Central memory CD8-positive, alpha-beta T cell (primary cell): Measurements from ENCODE around the gene USP22.
"Not testable (repeated sequence)": the region's sequence is repeated elsewhere in the genome, so short reads cannot be mapped to it uniquely, and the experiment has no call there.

ENCODE experiments used
- ATAC-seq: fragments of 150-1000 bp; cut with Tn5 transposase; replicated peaks from 2 replicates; pipeline ENCODE4 v1.10.0; 2022; ENCODE audit warnings: mild to moderate bottlenecking, moderate FRiP score, moderate number of reproducible peaks; ENCODE audit not compliant: poor library complexity, severe bottlenecking; ENCODE audit errors: extremely low read depth
- DNase-seq, 2 donors: peaks; one replicate each; pipeline ENCODE4 v3.0.0; 2021; ENCODE audit warnings: low spot score in 2 of 2
- H3K27ac Mint-ChIP-seq: one replicate; pipeline ENCODE4 v1.8.0; 2022; ENCODE audit warnings: low read depth, mild to moderate bottlenecking, moderate library complexity, mixed read lengths
- H3K27me3 Mint-ChIP-seq: one replicate; pipeline ENCODE4 v1.8.0; 2022; ENCODE audit warnings: mixed read lengths
- H3K36me3 Mint-ChIP-seq: one replicate; pipeline ENCODE4 v1.8.0; 2022; ENCODE audit warnings: mild to moderate bottlenecking, moderate library complexity, mixed read lengths; ENCODE audit not compliant: insufficient read depth
- H3K4me1 Mint-ChIP-seq: one replicate; pipeline ENCODE4 v1.8.0; 2022; ENCODE audit warnings: mixed read lengths
- H3K4me3 Mint-ChIP-seq: one replicate; pipeline ENCODE4 v1.8.0; 2022; ENCODE audit warnings: mild to moderate bottlenecking, moderate library complexity, mixed read lengths
- H3K9me3 Mint-ChIP-seq: one replicate; pipeline ENCODE4 v1.8.0; 2022; ENCODE audit warnings: mixed read lengths

The USP22 gene

DNA sequence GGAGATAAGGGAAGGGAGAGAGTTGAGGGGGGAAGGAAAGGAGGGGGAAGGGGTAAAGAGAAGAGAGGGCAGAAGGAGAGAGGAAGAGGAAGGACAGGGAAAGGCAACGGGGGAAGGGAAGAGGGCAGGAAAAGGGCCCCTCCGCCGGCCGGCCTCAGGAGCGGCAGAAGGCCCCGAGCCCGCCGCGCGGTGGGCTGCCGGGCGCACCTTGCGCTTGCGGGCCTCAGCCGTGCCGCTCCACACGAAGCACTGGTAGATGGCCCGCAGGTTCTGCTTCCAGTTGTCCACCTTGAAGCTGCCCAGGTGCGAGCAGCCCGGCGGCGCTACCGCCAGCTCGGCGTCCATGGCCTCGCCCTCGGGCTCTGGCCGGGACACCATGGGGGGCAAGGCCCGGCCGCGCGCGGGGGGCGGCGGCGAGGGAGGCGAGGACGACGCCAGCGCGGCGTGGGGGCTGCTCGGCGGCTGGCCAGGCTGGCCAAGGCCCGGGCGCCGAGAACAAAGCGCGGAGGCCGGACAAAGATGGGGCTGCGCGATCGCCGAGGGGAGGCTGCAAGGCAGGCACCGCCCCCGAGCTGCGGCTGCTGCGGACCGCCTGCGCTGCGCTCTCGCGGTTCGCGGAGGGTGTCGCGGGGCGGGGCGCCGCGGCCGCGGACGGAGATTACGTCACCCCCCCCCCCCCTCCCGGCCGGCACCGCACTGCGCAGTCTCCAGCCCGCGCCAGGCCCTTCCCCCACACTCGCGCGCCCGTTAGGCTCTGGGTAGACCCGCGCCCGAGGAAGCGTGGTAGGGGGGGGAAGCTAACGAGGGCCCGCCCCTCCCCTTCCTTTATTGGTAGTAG, at the start of gene USP22:
TSS of gene USP22 (minus strand) at position 554 of the 838 bp plus-strand sequence. CDS start at position 378, 176 bp downstream.
- peak within 1 kb of the TSS; percentile 94 for H3K4me3 Mint-ChIP-seq
- peaks cover 23% of the 10 kb centered on the region for H3K36me3 Mint-ChIP-seq
- DNase-seq: peak in 1 of 2 donors; percentile 76
- no peaks in the 10 kb centered on the region for H3K27me3 Mint-ChIP-seq
- peaks cover 32% of the 10 kb centered on the region for H3K4me1 Mint-ChIP-seq
- peak; percentile 52 for ATAC-seq
- H3K9me3 Mint-ChIP-seq: no peaks in the 10 kb centered on the region
- H3K27ac Mint-ChIP-seq: peak within 1 kb of the TSS; percentile 94

DNA sequence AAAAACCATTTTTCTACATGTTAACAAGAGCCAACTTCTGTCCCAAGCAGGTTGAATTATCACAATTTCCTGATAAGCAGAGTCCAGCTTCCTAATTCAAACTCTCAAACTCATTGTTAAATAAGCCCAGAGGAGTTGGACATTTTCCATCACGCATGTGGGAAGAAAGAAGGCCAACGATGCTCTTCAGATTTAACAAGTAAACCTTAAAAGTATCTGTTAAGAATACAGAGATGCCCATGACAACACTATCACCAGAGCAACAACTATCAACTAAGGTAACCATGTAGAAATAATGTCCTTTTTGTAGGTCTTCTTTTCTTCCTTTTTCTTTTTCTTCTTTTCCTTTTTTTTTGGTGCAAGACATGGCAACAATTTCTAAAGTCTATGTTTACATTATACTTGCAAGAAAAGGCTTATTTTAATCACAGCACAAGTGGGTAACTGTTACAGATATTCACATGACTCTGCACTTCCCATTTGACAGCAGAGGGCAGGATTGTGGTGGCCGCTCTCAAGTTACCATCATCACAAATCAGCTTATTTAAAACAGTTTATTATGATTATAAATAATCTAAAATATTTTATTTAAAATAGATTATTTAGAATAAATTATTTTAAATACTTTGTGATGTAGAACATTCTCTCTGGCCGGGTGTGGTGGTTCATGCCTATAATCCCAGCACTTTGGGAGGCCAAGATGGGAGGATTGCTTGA, 48.2 kb upstream of the USP22 start:
- Mint-ChIP-seq H3K27ac (no peak overlapping the region), H3K4me1 (no peaks in the 10 kb centered on the region), H3K36me3 (no peaks in the 10 kb centered on the region), H3K27me3 (peaks cover 2% of the 10 kb centered on the region), H3K9me3 (no peaks in the 10 kb centered on the region), H3K4me3 (no peak overlapping the region)
- DNase-seq (no peak), ATAC-seq (no peak)

DNA sequence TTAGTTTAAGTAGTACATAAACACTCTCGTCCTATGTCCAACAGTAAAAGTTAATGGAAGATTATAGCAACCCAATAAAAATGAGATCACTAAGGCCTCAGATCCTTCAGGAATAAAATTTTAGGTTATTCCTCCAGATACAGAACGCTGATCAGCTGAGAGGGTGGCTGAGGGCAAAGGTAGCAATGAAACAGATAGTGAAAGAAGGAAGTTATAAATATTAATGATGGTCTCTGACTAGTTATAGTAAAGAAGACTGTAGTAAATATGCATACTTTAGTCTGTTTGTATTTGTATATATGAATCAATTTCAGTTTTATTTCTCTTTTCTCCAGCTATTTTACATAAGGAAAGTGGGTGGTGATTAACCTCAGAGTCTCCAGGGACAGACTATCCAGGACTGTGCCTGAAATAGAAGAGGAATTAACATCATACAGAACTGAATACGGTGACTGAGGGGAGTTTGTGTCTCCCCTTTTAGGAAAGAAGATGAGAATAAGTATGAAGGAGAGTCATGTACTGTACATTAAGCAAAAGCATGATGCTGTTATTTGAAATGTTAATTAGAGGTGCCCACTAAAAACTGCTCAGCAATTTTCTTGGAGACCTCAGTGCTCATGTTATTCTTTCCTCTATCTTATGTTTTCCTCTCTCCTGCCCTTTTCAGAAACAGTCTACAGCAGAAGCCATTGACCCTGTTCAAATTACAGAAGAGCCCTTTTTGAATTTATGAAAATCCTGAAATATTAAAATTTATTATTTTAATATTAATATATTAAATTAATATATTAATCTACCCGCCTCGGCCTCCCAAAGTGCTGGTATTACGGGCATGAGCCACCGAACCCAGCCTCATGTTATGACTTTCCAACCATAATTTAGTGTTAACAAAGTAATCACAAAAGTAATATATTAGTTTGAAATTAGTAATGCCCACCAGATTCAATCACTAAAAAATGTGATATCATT, 47.4 kb upstream of the USP22 start:
- no peaks in the 10 kb centered on the region for H3K9me3 Mint-ChIP-seq
- H3K4me3 Mint-ChIP-seq: no peak overlapping the region
- no peak for DNase-seq
- no peak overlapping the region for H3K27ac Mint-ChIP-seq
- ATAC-seq: no peak
- H3K27me3 Mint-ChIP-seq: peaks cover 10% of the 10 kb centered on the region
- no peaks in the 10 kb centered on the region for H3K4me1 Mint-ChIP-seq
- H3K36me3 Mint-ChIP-seq: no peaks in the 10 kb centered on the region

DNA sequence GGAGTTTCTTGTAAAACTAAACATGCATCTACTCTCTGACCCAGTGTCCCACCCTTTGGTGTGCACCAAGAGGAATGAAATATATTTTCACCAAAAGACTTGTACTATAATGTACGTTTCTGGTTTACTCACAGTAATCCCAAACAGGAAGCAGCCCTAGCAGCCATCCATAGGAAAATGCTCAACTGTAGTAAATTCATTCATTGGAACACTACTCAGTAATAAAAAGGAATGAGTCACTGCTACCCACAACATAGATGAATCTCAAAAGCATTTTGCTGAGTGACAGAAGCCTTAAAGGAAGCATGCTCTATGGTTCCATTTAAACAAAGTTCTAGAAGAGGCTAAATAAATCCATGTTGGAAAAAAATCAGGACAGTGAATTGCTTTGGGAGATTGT, 46.3 kb upstream of the USP22 start:
- Mint-ChIP-seq H3K27ac (no peak overlapping the region), H3K4me3 (no peak overlapping the region), H3K36me3 (no peaks in the 10 kb centered on the region), H3K27me3 (peaks cover 16% of the 10 kb centered on the region), H3K9me3 (no peaks in the 10 kb centered on the region), H3K4me1 (no peaks in the 10 kb centered on the region)
- ATAC-seq (no peak), DNase-seq (no peak)

DNA sequence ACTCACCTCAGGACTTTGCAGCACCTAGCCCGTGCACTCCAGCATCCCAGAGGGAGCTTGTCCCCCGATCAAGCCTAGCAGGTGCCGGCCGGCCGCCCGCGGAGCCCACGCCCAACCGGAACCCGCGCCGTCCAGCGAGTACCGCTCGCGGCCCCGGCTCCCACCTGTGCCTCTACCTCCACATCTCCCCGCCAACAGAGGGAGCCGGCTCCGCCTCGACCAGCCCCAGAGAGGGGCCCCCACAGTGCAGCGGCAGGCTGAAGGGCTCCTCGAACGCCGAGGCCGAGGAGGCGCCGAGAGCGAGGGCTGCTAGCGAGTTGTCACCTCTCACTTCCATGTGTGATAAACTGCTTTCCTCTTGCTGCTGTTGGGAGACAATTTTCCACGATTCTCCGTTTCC, 42.9 kb upstream of the USP22 start:
- Mint-ChIP-seq H3K27me3 (peaks cover 16% of the 10 kb centered on the region), H3K4me1 (no peaks in the 10 kb centered on the region), H3K9me3 (no peaks in the 10 kb centered on the region), H3K36me3 (no peaks in the 10 kb centered on the region), H3K27ac (no peak overlapping the region), H3K4me3 (peak overlapping the region; percentile 54)
- ATAC-seq (no peak), DNase-seq (no peak)

DNA sequence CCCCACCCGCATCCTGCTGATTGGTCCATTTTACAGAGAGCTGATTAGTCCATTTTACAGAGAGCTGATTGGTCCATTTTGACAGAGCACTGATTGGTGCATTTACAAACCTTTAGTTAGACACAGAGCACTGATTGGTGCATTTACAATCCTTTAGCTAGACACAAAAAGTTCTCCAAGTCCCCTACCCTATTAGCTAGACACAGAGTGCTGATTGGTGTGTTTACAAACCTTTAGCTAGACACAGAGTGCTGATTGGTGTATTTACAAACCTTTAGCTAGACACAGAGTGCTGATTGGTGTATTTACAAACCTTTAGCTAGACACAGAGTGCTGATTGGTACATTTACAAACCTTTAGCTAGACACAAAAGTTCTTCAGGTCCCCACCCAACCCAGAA, 42.5 kb upstream of the USP22 start:
- not testable (repeated sequence) for H3K4me1 Mint-ChIP-seq, DNase-seq, H3K4me3 Mint-ChIP-seq, H3K9me3 Mint-ChIP-seq, H3K36me3 Mint-ChIP-seq, ATAC-seq, H3K27ac Mint-ChIP-seq
- peaks cover 16% of the 10 kb centered on the region for H3K27me3 Mint-ChIP-seq

DNA sequence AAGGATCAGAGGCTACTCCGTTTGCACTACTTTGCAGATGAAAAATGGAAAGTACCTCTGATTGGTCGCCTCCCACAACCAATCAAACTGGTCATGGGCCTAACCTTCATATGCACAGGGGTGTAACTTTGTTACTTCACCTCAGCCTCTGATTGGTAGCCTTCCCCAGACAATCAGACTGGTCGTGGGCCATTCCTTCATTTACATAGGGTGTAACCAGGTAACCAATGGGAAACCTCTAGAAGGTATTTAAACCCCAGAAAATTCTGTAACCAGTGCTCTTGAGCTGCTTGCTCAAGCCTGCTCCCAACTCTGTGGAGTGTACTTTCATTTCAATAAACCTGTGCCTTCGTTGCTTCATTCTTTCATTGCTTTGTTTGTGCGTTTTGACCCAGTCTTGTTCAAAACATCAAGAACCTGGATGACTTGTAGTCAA, 39.2 kb upstream of the USP22 start:
- Mint-ChIP-seq H3K4me3 (no peak overlapping the region), H3K27me3 (peaks cover 47% of the 10 kb centered on the region), H3K27ac (no peak overlapping the region), H3K4me1 (no peaks in the 10 kb centered on the region), H3K9me3 (no peaks in the 10 kb centered on the region), H3K36me3 (no peaks in the 10 kb centered on the region)
- ATAC-seq: no peak
- no peak for DNase-seq

DNA sequence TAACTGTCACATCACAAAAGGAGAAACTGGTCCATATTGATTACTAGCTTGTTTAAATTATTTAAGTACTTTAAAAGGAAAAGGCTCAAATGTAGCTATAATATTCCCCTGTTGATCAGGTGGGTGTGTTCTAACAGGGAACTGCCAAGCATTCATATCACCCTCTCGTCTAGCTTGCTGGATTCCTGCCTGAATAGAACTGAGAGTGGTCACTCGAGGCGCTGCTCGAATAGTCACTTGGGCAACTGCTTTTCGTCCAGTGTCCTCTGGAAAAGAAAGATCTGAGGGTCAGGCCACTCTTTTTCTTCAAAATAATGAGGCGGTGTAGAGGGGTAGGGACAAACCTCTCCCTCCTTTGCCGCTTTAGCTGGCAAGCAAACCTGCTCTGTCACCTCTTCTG, 36.4 kb upstream of the USP22 start:
- DNase-seq: no peak
- Mint-ChIP-seq H3K27me3 (peaks cover 45% of the 10 kb centered on the region), H3K36me3 (no peaks in the 10 kb centered on the region), H3K27ac (no peak overlapping the region), H3K4me1 (no peaks in the 10 kb centered on the region), H3K9me3 (no peaks in the 10 kb centered on the region), H3K4me3 (no peak overlapping the region)
- ATAC-seq: no peak

DNA sequence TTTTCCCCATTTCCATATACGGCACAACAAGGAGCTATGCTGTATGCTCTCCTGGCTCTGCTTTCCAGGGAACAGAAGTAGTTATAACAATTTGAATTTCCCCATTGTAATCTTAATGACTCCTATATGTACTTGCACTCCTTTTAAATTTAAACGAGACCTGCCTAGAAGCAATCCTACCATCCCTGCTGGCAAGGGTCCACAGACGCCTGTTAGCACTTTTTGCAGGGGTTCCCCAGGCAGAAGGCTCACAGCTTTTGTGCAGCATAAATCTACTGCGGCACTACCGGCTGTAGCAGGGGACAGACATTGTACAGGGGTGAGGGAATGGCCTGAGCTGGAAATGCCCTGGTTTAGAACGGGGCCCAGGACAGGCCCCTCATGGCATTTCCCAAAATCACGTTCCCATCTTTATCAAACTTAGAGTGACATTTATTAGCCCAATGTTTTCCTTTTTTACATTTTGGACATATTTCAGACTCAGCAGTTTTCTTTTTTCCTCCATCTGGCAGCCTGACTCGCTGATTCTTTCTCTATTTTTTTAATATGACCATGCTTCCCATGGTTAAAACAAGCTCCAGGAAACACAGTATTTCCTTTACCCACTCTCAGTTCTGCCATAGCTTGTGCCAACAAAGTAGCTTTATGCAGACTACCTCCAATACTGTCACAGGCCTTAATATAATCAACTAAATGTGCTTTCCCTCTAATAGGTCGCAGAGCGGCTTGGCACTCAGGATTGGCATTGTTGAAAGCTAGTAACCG, 35.4 kb upstream of the USP22 start:
- Mint-ChIP-seq H3K27me3 (peaks cover 49% of the 10 kb centered on the region), H3K9me3 (no peaks in the 10 kb centered on the region), H3K4me1 (no peaks in the 10 kb centered on the region), H3K4me3 (no peak overlapping the region), H3K27ac (no peak overlapping the region), H3K36me3 (no peaks in the 10 kb centered on the region)
- ATAC-seq (no peak), DNase-seq (no peak)

DNA sequence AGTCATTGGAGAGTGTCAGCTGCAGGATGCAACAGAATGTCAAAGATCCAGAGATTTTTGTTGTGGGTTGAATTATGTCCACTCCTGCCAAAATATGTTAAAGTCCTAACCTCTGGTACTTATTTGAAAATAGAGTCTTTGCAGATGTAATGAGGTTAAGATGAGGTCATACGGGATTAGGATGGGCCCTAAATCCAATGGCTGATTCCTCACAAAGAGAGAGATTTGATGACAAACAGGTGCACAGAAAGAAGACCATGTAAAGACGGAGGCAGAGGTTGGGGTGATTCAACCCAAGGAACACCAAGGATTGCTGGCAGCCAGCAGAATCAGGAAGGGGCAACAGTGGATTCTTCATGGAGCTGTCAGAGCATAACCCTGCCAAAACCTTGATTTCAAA, 34.5 kb upstream of the USP22 start:
- Mint-ChIP-seq H3K4me3 (no peak overlapping the region), H3K27ac (no peak overlapping the region), H3K36me3 (no peaks in the 10 kb centered on the region), H3K4me1 (no peaks in the 10 kb centered on the region), H3K27me3 (peaks cover 49% of the 10 kb centered on the region), H3K9me3 (no peaks in the 10 kb centered on the region)
- ATAC-seq (no peak), DNase-seq (no peak)

DNA sequence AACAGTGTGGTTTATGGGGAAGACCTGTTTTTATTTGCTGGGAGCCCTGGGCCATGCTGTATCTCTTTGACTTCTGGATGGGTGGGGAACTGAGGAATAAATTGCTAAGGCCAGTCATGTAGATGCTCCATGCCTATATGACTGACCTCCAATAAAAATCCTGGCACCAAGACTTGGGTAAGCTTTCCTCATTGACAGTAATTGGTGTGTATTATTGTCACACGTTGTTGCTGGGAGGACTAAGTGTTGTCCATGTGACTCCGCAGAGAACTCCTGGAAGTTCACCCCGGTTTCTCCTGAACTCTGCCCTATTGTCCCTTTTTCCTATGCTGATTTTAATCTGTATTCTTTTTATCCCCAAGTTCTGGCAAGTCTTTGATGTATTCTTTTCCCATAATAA, 33.4 kb upstream of the USP22 start:
- Mint-ChIP-seq H3K27me3 (peaks cover 49% of the 10 kb centered on the region), H3K9me3 (no peaks in the 10 kb centered on the region), H3K4me3 (no peak overlapping the region), H3K36me3 (no peaks in the 10 kb centered on the region), H3K4me1 (no peaks in the 10 kb centered on the region), H3K27ac (no peak overlapping the region)
- ATAC-seq (no peak), DNase-seq (no peak)

DNA sequence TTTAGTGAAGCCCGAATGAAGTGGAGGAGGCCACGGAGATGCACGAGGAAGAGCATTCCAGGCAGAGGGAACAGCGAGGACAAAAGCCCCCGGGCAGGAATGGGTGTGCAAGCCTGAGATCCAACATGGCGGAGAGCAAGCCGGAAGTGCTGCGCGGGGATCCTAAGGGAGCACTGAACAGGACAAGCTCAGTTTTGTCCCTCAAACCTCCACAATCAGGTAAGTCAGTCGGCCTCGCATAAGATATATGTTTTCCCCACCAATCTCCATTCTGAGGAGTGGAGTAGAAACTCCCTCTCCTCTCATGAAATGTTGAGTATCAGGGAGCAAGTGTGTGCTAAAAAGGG, 32.9 kb upstream of the USP22 start:
- Mint-ChIP-seq H3K27ac (no peak overlapping the region), H3K36me3 (no peaks in the 10 kb centered on the region), H3K4me1 (no peaks in the 10 kb centered on the region), H3K27me3 (peaks cover 49% of the 10 kb centered on the region), H3K9me3 (no peaks in the 10 kb centered on the region), H3K4me3 (no peak overlapping the region)
- ATAC-seq: no peak
- DNase-seq: no peak
